Activated CD4-positive, alpha-beta T cell treated with anti-CD3 and anti-CD28 coated beads, Interleukin-2, Interleukin-6, amounts not matched to agents 100 ng/mL and 50 ng/mL, durations not matched to agents 16 hours and 8 hours (primary cell): ENCODE results near the gene CSRP1.

Experiments used
- DNase-seq: peaks from one replicate; pipeline ENCODE4 v3.0.0-alpha.2; 2020

CSRP1 gene

GRCh38 chr1:201513498-201514243 is 6.7 kb upstream of the CSRP1 start:
- DNase-seq: no peak

GRCh38 chr1:201511941-201512539 is 5.1 kb upstream of the CSRP1 start:
- DNase-seq: no peak

- DNase-seq: no peak
These were observed 4.5 kb upstream of the CSRP1 start for GRCh38 chr1:201511396-201511940.

GRCh38 chr1:201510734-201511133 is 3.8 kb upstream of the CSRP1 start:
- DNase-seq: no peak

- DNase-seq: no peak
These were observed 2.9 kb upstream of the CSRP1 start for GRCh38 chr1:201509601-201510374.

- DNase-seq: no peak
These were observed 1.9 kb upstream of the CSRP1 start for GRCh38 chr1:201508809-201509208.

GRCh38 chr1:201507360-201507675 is 395 bp upstream of the CSRP1 start:
- no peak for DNase-seq

- no peak for DNase-seq
These were observed 831 bp downstream of the CSRP1 start for GRCh38 chr1:201506092-201506491.

GRCh38 chr1:201505503-201505890 is 1.4 kb downstream of the CSRP1 start:
- DNase-seq: no peak

GRCh38 chr1:201504799-201505502 is 2.0 kb downstream of the CSRP1 start:
- no peak for DNase-seq

- DNase-seq: no peak
These were observed 2.7 kb downstream of the CSRP1 start for GRCh38 chr1:201504179-201504631.

GRCh38 chr1:201503397-201504176 is 3.3 kb downstream of the CSRP1 start:
- DNase-seq: no peak

GRCh38 chr1:201502511-201502857 is 4.4 kb downstream of the CSRP1 start:
- DNase-seq: no peak

GRCh38 chr1:201501812-201502510 is 5.0 kb downstream of the CSRP1 start:
- DNase-seq: no peak

- DNase-seq: no peak
These were observed 5.8 kb downstream of the CSRP1 start for GRCh38 chr1:201501144-201501543.

- no peak for DNase-seq
These were observed 6.2 kb downstream of the CSRP1 start for GRCh38 chr1:201500670-201501120.

GRCh38 chr1:201499795-201500669 is 6.9 kb downstream of the CSRP1 start:
- DNase-seq: no peak

- DNase-seq: no peak
These were observed 7.7 kb downstream of the CSRP1 start for GRCh38 chr1:201499191-201499590.

GRCh38 chr1:201498621-201499020 is 8.3 kb downstream of the CSRP1 start:
- DNase-seq: no peak

GRCh38 chr1:201497935-201498509 is 8.9 kb downstream of the CSRP1 start:
- DNase-seq: no peak
